Activated T-cell treated with anti-CD3 and anti-CD28 coated beads, Interleukin-2, amount 50 U/mL, for 24 hours (primary cell): ENCODE measurements around the gene TEX36.

Experiments used
- DNase-seq: peaks from one replicate; pipeline ENCODE4 v3.0.0-alpha.2; 2020
- H3K27ac Mint-ChIP-seq: 2 replicates; pipeline ENCODE4 v1.8.0; 2020; ENCODE audit warnings: mild to moderate bottlenecking, mixed read lengths
- H3K27me3 Mint-ChIP-seq: 2 replicates; pipeline ENCODE4 v1.8.0; 2020; ENCODE audit warnings: mixed read lengths
- H3K36me3 Mint-ChIP-seq: 2 replicates; pipeline ENCODE4 v1.8.0; 2020; ENCODE audit warnings: low read depth, mixed read lengths
- H3K4me1 Mint-ChIP-seq: 2 replicates; pipeline ENCODE4 v1.8.0; 2020; ENCODE audit warnings: low read depth, mixed read lengths
- H3K4me3 Mint-ChIP-seq: 2 replicates; pipeline ENCODE4 v1.8.0; 2020; ENCODE audit warnings: mild to moderate bottlenecking, moderate library complexity, mixed read lengths
- H3K9me3 Mint-ChIP-seq: 2 replicates; pipeline ENCODE4 v1.8.0; 2020; ENCODE audit warnings: mixed read lengths

The TEX36 gene

DNA sequence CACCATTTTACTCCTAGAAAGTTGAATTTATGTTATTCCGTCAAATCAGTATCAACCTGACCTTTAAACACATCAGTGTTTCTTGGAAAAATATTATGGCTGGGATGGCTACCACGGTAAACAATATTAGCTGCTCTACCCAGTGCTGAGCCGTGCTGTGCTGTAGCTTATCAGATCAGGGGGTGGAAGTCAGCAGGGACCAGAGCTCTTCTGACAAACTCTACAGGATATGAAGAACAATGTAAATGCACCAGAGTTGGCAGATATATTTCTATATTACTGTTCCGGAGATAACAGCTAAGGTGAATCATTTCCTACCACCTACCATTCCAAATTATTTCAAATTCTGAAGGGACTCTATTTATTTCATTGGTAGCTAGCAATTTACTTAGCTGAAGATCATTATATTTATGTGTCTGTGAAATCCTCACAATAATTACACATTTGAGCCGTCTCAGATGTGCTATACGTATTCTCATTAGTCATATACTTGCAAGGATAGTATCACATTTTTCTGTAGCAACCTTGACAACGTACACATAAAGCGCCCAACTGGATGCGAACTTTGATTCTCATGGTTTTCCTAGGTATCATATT, 76.5 kb downstream of the TEX36 start:
- H3K27ac Mint-ChIP-seq, result no peak overlapping the region
- H3K4me1 Mint-ChIP-seq, result no peaks in the 10 kb centered on the region
- peaks cover 8% of the 10 kb centered on the region for H3K27me3 Mint-ChIP-seq
- H3K9me3 Mint-ChIP-seq, result no peaks in the 10 kb centered on the region
- no peak overlapping the region for H3K4me3 Mint-ChIP-seq
- no peak for DNase-seq
- no peaks in the 10 kb centered on the region for H3K36me3 Mint-ChIP-seq
